Mononuclear cell (primary cell): ENCODE data around the gene ADCY3. TPM values are rescaled to one million over a fixed set of nuclear protein-coding genes. Genes with fewer than 3 reads are reported as not detected.
A peak's percentile ranks its signal among the peaks of the same experiment; 100 is the strongest.

Source experiments
- H3K27me3 ChIP-seq: 2 replicates; pipeline ENCODE4 v1.6.0; 2011; ENCODE audit warnings: low read length, control low read depth; ENCODE audit not compliant: insufficient read depth
- H3K4me1 ChIP-seq: 2 replicates; pipeline ENCODE4 v1.5.1; 2011; ENCODE audit warnings: mild to moderate bottlenecking, low read length, control low read depth; ENCODE audit not compliant: insufficient read depth
- H3K4me3 ChIP-seq: 2 replicates; pipeline ENCODE4 v1.5.1; 2011; ENCODE audit warnings: mild to moderate bottlenecking, low read length, moderate library complexity
- H3K9me3 ChIP-seq: 2 replicates; pipeline ENCODE4 v1.5.1; 2011; ENCODE audit warnings: low read depth, mild to moderate bottlenecking, control low read depth, low read length
- total RNA-seq: library from RNA; depleted of rRNA; stranded (reverse); fragments of >200 nt; gene quantifications from one replicate; pipeline ENCODE4 v1.2.3, GENCODE V29; 2012

The ADCY3 gene
- total RNA-seq: 10.7 TPM

DNA sequence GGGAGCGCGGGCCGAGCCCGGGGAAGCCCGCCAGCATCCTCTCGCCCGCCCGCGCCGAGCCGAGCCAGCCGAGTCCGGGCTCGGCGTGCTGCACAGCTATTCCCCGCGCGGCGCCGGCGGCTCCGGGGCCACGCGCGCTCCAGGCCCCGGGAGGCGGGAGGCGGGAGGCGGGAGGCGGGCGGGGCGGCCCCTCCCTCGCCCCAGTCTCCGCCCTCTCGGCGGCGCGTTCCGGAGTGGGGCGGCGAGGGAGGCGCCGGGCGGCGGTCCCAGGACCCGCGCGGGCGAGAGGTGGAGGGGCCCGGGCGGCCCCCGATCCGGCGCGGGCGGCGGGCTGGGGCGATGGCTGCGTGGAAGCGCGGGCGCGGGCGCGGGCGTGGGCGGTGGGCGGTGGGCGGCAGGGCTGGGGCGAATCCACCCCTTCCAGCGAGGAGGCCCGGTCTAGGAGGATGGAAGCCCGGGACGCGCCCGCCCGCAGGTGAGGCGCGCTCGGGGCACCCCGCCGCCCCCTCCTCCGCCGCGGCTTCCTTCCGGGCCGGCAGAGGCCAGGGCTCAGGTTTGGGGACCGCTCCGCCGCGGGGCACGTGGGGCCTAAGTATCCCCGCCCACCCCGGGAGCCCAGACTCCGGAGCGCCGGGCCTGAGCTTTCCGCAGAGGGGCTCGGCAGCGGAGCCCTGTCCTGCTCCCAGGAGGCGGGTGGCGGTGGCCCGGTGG, at the start of gene ADCY3:
Gene ADCY3 (minus strand): TSS at position 140 of the 711 bp plus-strand sequence. CDS start 1,250 bp downstream, outside the sequence.
- peak within 1 kb of the TSS; percentile 34 for H3K4me3 ChIP-seq
- peaks cover 32% of the 10 kb centered on the region for H3K4me1 ChIP-seq
- H3K27me3 ChIP-seq: no peaks in the 10 kb centered on the region
- H3K9me3 ChIP-seq: no peaks in the 10 kb centered on the region

DNA sequence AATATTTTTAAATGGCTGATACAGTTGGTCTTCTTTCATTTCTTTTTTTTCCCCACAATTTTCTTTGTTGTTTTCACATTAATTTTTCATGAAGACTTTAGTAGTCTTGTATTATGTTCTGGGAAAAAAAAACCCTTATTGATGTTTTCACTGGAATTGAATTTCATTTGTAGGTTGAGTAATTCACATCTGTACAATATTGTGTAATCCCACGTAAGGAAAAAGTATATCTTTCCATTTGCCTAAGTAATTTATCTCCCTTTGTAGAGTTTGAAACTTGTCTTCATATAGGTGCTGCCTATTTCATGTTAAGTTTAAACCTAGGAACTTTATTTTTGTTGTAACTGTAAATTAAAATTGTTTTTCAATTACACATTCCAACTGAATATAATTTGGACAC, 49.7 kb upstream of the ADCY3 start:
- Histone ChIP-seq H3K27me3 (no peaks in the 10 kb centered on the region), H3K9me3 (no peaks in the 10 kb centered on the region), H3K4me3 (no peak overlapping the region)

DNA sequence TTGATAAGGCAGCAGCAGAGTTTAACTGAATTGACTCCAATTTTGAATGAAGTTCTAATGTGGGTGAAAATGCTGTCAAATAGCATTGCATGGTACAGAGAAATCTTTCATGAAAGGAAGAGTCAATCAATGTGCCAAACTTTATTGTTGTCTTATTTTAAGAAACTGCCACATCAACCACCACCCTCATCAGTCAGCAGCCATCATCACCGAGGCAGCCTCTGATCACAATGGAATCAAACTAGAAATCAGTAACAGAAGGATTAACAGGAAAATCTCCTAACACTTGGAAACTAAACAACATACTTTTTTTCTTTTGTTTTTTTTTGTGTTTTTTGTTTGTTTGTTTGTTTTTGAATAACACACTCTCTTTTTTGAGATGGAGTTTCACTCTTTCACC, 41.9 kb upstream of the ADCY3 start:
- no peaks in the 10 kb centered on the region for H3K27me3 ChIP-seq
- H3K4me3 ChIP-seq: no peak overlapping the region
- no peaks in the 10 kb centered on the region for H3K9me3 ChIP-seq
- no peaks in the 10 kb centered on the region for H3K4me1 ChIP-seq

More for the DNA sequence above, 49.7 kb upstream of the ADCY3 start:
- H3K4me1 ChIP-seq: peaks cover 17% of the 10 kb centered on the region

DNA sequence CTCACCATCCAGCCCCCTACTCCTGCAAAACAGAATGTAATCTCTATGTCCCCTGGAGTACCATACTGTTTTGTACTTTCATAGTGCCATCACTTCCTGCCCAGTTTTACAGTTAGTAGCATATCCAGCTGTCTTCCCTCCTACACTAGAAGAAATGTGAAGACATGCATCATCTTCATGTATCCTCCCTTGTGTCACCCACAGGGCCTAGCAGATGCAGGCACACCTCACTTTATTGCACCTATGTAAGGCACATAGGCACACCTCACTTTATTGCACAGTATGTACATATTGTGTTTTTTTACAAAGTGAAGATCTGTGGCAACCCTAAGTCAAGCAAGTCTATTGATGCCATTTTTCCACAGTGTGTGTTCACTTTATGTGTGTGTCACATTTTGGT, 39.7 kb upstream of the ADCY3 start:
- H3K9me3 ChIP-seq: peaks cover 12% of the 10 kb centered on the region
- no peaks in the 10 kb centered on the region for H3K4me1 ChIP-seq

DNA sequence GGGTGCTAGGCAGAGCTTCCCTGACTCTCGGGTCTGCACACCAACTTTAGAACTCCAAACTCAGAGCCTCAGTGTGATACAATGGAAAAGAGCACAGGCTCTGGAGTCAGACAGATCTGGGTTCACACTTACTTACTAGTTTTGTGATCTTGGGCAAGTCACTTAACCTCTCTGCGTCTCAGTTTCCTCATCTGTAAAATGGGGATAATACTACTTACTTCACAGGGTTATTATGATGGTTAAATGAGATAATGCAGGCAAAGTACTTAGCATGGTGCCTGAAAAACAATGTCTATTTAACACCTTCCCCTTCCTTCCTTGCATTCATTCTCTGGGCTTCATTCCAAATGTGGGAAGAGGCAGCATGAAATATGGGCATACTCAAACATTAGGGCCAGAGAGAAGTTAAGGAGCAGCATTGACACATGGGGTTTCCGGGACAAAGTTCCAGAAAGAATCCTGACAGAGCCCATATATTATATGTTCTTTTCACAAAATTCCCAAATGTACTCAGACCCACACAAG, 38.4 kb upstream of the ADCY3 start:
- peaks cover 12% of the 10 kb centered on the region for H3K9me3 ChIP-seq
- no peaks in the 10 kb centered on the region for H3K27me3 ChIP-seq
- no peak overlapping the region for H3K4me3 ChIP-seq
- H3K4me1 ChIP-seq: no peaks in the 10 kb centered on the region

More for the DNA sequence above, 39.7 kb upstream of the ADCY3 start:
- H3K27me3 ChIP-seq: no peaks in the 10 kb centered on the region
- H3K4me3 ChIP-seq: no peak overlapping the region

DNA sequence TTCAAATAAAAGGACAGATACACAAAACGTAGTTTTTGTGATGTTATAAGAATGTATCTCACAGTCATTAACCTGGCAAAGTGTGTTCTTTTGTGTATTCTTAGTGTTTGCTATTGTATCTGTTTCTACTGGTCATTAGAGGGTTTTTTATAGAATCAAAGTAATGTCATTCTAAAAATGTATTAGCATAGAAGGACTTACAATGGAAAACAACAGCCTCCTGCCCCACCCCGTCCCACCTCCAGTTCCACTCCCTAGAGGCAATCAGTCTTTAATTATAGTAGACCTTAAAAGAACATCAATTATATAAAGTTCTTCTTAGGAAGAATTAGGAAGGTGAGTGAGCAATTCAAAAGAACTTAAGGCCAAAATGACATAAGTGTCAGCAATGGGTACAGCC, 37.9 kb upstream of the ADCY3 start:
- Histone ChIP-seq H3K27me3 (no peaks in the 10 kb centered on the region), H3K4me1 (no peaks in the 10 kb centered on the region), H3K9me3 (peaks cover 12% of the 10 kb centered on the region), H3K4me3 (no peak overlapping the region)

DNA sequence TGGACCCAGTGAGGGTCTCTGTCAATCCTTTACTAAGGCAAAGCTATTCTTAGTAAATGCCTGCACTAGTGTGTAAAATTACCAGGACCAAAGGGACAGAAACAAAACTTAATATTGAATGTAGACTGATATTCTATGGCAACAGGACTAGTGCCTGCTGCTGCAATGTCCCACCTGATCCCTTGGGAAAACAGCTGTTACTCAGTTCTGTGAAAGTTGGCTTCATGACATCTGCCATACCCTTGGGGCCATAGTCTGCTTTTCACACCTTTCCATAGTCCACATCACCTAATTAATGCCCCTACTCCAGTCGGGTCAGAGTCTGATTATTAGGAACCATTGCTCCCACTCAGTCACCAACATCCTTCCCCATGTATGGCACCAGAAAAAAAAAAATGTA, 37.2 kb upstream of the ADCY3 start:
- Histone ChIP-seq H3K27me3 (no peaks in the 10 kb centered on the region), H3K9me3 (peaks cover 12% of the 10 kb centered on the region)

DNA sequence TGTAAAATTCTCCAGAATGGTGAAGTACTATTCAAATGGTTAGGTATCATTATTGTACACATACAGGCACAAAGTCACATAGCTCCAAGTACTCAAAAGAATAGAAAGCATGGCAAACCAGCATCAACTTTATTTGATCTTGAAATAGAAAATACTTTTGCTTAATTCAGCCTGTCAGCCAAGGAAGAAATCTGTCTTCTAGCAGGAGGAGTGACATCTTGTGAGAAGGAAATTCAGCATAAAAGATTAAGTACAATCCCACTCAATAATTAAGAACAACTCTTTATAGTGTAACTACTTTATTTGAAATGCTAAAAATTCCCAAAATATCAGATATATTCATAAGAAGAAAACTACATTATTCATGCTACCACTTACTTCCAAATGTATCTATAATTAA, 35.9 kb upstream of the ADCY3 start:
- Histone ChIP-seq H3K4me1 (no peaks in the 10 kb centered on the region), H3K9me3 (peaks cover 12% of the 10 kb centered on the region), H3K27me3 (no peaks in the 10 kb centered on the region), H3K4me3 (no peak overlapping the region)

More for the DNA sequence above, 37.2 kb upstream of the ADCY3 start:
- no peaks in the 10 kb centered on the region for H3K4me1 ChIP-seq
- H3K4me3 ChIP-seq: no peak overlapping the region

DNA sequence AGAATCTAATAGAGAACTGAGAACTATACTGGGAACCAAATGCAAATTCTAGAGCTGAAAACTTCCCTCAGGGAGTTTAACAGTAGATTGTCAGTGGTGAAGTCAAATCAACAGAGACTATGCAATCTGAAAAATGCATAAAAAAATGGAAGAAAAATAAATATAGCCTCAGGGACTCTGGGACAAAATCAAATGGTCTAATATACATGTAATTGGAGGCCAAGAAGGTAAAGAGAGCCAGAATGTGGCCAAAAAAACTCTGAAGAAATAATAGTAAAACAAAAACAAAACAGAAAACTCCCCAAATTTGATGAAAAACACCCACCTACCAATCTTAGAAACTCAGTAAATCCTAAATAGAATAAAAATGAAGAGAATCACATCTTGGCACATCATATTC, 35.2 kb upstream of the ADCY3 start:
- H3K4me3 ChIP-seq: no peak overlapping the region
- H3K4me1 ChIP-seq: no peaks in the 10 kb centered on the region
- H3K27me3 ChIP-seq: no peaks in the 10 kb centered on the region
- H3K9me3 ChIP-seq: peaks cover 12% of the 10 kb centered on the region

DNA sequence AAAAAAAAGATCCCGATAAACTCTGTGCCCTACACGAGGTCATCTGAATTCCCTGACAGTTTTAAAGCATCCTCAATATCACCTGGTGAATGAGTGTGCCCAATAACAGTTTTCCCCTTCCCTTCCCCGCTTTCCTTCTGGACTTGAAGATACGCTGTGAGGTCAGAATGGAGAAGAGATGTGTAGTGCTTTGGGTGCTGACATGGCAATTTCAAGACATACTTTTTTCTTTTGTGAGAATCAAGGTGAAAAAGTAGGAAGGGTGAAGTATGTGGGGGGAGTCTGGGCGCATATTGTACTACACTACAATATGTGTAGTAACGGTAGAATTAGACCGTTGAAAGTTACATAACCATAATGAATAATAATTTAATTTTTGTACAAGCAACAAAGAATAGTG, 30.1 kb upstream of the ADCY3 start:
- Histone ChIP-seq H3K27me3 (no peaks in the 10 kb centered on the region), H3K4me1 (no peaks in the 10 kb centered on the region), H3K9me3 (peaks cover 3% of the 10 kb centered on the region), H3K4me3 (no peak overlapping the region)

DNA sequence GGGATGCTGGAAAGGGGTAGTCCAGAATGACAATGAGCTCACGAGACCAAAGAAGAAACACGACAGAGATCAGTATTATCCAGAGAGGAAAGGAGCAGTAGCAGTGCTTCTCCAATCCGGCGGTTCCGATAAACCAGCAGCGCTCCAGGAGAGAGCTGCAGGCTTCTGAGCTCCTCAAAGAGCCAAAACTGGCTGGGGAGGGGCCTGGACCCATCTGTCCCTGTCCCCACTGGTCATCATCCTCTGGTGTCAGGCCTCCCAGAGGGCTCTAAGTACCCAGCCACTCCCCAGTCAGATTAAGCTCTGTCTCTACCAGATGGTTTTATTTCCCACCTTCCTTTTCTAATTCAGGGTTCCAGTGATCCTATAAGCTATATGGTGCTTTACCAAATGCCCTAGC, 28.5 kb upstream of the ADCY3 start:
- Histone ChIP-seq H3K9me3 (no peaks in the 10 kb centered on the region), H3K4me1 (no peaks in the 10 kb centered on the region), H3K4me3 (no peak overlapping the region), H3K27me3 (no peaks in the 10 kb centered on the region)

DNA sequence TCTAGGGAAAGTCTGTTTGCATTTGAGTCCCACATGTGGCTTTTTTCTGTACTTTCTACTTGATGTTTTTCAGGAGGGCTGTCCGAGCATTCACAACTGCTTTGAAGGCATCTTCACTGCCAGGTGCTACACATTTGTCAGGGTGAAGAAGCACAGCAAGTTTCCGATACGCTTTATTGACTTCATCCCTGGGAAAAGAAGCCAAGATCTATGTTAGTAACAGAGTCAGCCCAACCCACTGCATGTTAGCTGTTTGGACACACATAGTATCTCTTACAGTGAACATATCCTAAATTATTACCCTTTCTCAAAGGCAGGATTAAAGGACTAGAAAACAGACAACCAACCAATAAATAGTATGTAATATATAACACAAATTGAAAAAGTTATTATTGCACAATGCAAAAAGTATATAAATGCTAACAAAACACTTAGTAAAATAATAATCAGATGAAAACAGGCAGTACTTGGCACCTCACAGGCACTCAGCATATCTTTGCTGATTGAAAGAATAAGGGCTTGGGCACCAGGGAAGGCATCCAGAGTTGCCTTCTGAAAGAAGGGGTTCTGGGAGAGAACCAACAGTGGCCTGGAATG, 27.6 kb upstream of the ADCY3 start:
- no peaks in the 10 kb centered on the region for H3K9me3 ChIP-seq
- H3K4me3 ChIP-seq: no peak overlapping the region
- no peaks in the 10 kb centered on the region for H3K4me1 ChIP-seq
- H3K27me3 ChIP-seq: no peaks in the 10 kb centered on the region

DNA sequence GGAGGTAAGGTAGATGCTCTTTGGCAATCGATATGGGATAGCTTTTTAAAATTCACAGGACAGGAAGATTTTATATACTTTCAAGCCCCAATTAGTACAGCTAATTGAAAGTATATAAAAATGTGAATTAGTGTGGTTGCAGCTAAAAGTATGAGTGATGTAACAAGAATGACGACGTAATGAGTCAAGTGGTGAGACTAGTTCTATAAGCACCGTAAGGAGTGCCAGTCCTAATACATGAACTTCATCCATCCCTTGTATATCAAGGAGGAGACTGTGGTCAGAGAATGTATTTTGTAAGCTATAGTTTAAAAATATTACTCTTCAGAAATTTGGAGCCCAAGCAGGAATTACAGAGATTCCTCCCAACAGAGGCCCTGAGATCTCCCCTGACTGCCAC, 25.9 kb upstream of the ADCY3 start:
- Histone ChIP-seq H3K4me3 (no peak overlapping the region), H3K27me3 (no peaks in the 10 kb centered on the region), H3K4me1 (no peaks in the 10 kb centered on the region), H3K9me3 (no peaks in the 10 kb centered on the region)

DNA sequence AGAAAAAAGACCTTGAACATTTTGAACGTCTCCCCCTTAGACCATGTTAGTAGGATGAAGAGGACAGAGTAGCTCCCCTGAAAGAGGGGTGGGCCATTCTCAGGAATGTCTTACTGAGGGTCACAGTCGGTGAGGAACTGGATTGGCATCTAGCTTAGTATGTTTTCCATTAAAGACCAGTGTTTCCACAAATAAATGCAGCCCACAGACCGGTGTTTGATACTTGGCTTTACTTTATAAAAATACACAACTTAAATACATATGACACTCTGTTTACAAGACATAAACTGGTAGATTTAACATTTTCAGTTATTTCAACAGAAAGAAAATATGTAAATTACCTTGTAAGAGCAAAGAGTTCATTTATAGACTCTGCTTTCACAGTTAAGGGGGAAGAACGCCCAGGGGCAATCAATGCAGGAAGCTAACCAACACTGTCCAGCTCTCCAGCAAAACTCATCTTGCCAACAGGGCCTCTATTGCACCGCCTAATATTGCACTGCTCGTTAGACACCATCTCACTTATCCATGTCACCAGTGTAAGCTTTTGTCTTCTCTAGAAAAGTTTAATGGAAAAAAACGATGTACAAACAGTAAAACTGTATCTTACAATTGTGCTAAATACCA, 23.5 kb upstream of the ADCY3 start:
- no peaks in the 10 kb centered on the region for H3K9me3 ChIP-seq
- H3K27me3 ChIP-seq: no peaks in the 10 kb centered on the region
- H3K4me1 ChIP-seq: no peaks in the 10 kb centered on the region
- H3K4me3 ChIP-seq: no peak overlapping the region

DNA sequence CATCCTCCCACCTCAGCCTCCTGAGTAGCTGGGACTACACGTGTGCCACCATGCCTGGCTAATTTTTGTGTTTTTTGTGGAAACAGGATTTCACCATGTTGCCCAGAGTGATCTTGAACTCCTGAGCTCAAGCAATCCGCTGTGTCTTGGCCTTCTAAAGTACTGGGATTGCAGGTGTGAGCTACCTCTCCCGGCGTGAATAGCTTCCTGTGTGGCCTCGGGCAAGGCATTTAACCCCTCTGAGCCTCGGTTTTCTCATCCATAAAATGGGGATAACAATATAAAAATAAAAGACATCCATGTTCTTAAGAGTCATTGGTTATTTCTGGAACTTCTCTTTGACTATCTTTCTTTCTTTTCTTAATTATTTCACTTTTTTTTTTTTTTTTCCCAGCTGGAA, 19.3 kb upstream of the ADCY3 start:
- Histone ChIP-seq H3K27me3 (no peaks in the 10 kb centered on the region), H3K4me3 (no peak overlapping the region), H3K4me1 (no peaks in the 10 kb centered on the region), H3K9me3 (no peaks in the 10 kb centered on the region)
